Stimulated activated CD8-positive, alpha-beta memory T cell treated with anti-CD3 and anti-CD28 coated beads, Interleukin-4, amount 100 ng/mL, for 48 hours (primary cell): Measurements from ENCODE around the gene HOXA3.

Experiments used
- DNase-seq: peaks from one replicate; pipeline ENCODE4 v3.0.0-alpha.2; 2020

Gene HOXA3

DNA sequence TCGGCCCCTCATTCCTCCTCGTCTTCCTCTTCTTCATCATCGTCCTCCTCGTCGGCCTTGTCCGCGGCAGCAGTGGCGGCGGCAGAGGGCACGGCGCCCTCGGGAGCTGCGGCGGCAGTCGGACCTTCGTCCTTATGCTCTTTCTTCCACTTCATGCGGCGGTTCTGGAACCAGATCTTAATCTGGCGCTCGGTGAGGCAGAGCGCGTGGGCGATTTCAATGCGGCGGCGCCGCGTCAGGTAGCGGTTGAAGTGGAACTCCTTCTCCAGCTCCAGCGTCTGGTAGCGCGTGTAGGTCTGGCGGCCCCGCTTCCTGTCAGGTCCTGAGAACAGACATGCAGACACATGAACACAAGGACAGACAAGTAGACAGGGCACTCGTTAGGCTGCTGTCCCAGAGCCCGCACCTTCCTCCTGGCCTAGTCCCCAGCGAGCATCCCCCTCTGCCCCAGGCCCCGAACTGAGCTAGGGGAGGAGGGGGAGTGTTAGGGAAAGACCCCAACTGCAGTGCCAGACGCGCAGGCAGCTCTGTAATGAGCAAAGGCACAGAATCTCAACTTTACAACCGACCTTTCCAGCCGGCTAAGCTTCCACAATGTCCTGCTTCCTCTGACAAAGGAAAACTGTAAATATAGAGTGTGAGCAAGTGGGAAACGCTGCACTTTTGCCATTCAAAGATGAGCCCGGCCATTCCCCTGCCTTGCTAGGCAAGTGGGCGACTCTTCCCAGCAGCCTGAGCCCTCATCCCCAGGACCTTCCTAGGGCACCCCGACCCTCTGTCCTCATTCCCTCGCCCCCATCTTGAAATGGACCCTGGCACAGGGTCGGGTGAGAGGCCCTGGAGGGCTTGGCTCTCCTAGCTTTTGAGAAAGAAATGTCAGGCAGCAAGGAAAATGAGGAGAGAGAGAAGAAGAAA, 2.8 kb upstream of the HOXA3 start:
- DNase-seq: peak; percentile 60

GRCh38 chr7:27154369-27154768, 2.0 kb upstream of the HOXA3 start:
- no peak for DNase-seq

GRCh38 chr7:27153526-27153925, 1.1 kb upstream of the HOXA3 start:
- no peak for DNase-seq

- no peak for DNase-seq
Observed at GRCh38 chr7:27152816-27153442, 546 bp upstream of the HOXA3 start.

DNA sequence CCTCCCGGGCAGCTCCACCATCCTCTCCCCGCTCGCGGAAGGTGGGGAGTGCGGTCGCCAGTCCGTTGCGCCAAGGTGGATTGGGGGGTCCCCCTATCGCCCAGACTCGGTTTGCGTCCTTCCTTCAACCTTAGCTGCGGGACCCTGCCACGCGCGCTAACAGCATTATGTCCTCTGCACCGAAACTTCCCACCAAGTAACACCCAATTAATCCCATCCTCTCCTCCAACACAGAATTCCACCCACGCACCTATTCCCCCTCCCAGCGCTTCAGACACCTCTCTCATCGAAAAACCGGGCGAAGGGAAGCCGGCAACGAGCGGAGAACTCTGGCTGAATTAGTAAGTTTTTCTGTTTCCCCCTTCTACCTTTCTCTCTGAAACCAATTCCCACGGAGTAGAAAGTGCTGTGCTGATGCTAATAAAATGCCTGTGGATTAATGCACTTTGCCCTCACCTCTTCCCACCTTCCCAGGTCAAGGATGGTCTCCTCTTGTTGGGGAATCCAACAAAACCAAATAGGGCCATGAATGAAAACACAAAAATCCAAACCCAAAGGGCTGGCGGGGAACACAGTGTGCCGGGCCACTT, 947 bp downstream of the HOXA3 start:
- no peak for DNase-seq

DNA sequence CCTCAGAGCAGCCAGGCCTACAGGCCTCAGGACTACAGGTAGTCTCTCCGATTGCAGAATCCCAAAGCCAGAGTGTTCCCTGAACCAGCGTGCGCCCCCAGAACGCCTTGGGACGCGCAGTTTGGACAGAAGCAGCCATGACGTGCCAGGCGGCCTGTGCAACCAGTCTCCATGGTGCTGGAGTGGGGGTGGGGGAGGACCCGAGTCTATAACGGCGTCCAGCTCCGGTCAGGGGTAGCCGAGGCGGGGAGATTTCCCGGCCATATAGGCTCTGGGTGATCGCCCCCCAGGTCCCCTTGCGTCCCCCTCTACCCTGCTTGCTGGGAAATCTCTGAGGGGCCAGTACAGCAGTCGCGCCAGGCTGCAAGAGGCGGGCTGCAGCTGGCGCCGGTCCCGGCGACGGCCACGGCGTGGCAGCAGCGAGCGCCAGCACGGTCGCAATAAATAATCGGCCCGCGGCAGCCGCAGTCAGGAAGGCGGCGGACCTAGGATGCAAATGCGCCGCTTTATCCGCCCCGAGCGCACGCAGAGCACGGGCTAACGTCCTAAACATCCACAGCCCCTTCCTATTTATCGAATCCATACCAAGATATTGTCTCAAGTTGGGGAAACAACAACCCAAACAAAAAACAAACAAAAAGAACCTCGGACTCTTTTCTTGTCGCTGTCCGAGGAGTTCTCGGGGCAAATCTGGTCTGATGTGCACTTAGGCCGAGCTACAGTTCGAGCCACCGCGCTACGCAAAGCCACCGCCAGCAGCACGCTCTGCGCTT, 1.6 kb downstream of the HOXA3 start:
- DNase-seq: peak; percentile 78

DNA sequence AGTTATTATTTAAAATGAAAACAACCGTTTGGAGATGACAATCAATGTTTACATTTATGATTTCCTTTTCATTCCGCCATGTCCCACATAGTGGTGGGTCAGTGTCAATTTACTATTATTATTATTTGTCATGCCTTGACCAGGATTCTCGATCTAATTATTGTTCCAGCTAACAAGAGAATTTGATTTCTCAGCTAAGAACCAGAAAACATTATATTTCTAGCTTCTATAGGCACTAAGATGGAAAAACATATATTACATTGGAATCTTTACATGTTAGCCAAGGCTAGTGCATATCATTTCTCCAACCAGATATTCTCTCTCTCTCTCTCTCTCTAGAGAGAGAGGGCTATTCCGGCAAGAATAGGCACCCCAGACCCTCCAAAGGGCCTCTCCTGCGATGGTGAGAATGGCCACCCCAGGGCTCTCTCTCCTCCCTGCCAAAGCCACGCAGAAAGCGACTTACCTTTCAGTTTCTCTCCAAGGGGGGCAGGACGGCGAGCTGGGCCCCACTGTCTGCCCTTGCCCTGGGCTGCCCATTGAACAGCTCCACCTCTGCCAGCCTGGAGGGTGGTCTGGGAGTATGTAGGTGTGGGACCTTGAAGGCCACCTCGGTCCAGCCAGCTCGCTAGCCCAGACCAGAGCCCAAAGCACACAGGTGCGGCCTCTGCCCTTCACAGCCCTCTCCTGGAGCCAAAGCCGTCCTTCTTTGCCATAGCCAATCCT, 2.4 kb downstream of the HOXA3 start:
- DNase-seq: no peak

GRCh38 chr7:27148756-27149641, 3.4 kb downstream of the HOXA3 start:
- DNase-seq: no peak

DNA sequence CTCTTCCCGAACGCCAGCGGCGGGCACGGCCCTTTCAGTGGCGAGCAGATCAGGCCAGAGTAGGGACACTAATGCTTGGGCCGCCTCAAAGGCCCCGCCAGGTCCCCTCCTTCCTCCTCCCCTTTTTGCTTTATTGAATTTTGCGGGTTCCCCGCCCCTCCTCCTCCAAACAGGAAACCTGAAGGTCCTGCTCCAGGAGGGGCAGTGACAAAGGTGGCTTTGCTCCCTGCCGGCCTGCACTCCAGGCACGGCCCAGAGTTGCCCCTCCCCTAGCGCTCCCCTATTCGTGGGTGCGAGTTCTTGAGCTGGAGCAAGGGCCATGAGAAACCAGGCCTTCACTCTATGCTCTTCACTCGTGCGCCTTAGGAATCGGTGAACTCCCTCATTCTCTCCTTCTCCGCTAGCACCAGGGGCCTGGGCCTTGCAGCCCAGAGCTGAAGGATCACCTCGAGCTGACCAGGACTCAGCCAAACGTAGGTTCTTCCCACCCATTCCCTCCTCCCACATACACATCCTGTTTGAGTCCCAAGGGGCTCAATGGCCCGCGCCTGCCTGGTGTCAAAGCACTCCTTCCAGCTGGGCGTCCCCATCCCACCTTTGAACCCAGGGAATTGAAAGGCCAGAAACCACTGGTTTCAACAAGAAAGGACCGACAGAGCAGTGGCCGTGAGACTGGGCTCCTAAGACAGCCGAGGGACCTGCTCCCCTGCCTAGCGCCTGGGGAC, 4.2 kb downstream of the HOXA3 start:
- no peak for DNase-seq

GRCh38 chr7:27147199-27148030, 5.0 kb downstream of the HOXA3 start, which contains the start of gene HOXA6:
HOXA6 (minus strand) TSS chr7:27147774; CDS start chr7:27147749, 25 bp downstream.
- no peak for DNase-seq

DNA sequence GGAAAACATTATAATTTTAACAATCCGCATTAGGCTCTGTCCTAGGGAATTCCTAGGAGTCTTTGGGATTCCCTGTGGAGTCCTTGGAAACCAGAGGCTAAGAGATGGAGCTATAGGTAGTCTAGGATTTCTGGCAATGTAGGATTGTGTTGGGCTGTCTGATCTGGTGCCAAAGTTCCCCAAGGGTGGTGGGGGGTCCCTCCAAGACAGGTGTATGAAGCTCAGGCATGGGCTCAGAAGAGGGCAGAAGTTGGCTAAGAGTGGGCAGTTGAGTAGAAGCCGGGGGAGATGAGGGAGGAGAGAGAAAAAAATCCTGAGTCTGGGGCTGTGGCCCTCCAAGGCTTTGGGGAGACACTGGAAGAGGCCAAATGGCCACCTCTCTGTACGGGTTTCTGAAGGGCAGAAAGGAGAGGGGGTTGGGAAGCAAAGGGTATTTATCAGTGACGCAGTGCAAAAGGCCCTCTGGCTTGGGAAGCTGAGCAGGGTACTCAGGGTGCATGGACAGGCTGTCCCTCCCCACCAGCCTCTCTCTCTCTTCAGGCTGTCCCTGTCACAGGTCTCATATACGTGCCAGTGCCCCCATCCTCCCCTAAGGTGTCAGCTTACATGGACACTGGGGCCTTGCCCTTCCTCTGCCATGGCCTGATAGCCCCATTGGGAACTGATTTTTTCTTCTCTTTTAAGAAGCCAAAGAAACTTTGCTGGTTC, 5.7 kb downstream of the HOXA3 start:
- DNase-seq: no peak

- DNase-seq: no peak
Observed at GRCh38 chr7:27145914-27146412, 6.4 kb downstream of the HOXA3 start.

GRCh38 chr7:27145165-27145913, 7.0 kb downstream of the HOXA3 start:
- DNase-seq: no peak

DNA sequence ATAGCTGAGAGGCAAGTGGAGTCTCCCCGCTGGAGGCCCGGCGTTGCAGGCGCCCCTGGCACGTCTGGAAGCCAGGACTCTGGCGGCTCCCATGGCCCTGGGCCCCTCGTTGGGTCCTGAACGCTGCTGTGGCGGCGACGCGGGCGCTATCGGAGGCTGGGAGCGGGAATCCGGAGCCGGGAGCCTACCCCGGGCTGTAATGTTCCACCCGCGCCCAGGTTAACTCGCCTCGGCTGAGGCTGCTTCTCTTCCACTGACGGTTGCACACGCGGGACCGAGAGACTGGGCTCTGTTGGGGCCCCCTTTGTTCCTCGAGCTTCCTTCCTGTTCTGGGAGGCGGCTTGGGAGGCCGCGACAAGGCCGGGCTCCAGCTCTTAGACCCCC, 7.6 kb downstream of the HOXA3 start:
- DNase-seq: no peak

- DNase-seq: no peak
Observed at GRCh38 chr7:27143950-27144780, 8.2 kb downstream of the HOXA3 start.

- DNase-seq: no peak
Observed at GRCh38 chr7:27143023-27143949, 9.1 kb downstream of the HOXA3 start, which contains the start of gene HOXA5. HOXA5 (minus strand) TSS chr7:27143681; CDS start chr7:27143607, 74 bp downstream.
